ENCODE measurements around the gene ENTR1. TPM values are rescaled to one million over a fixed set of nuclear protein-coding genes. Genes with fewer than 3 reads are reported as not detected.

The ENTR1 gene
- total RNA-seq, 3 donors from 2014 or later: 27.8 to 47.6 (median 33.2) TPM

- DNase-seq (no peak), ATAC-seq (peak; percentile 3)
- H3K36me3 ChIP-seq (ENCODE audit: low read depth): no peaks in the 10 kb centered on the region
- intact Hi-C loops (cut with DNase I, micrococcal nuclease): no loop called here
- peaks cover 20% of the 10 kb centered on the region for H3K4me1 ChIP-seq (ENCODE audit: low read depth)
- TF ChIP-seq CTCF (IDR thresholded peaks at IDR 0.05): no peak
- no peaks in the 10 kb centered on the region for H3K9me3 ChIP-seq
- no peak overlapping the region for H3K4me3 ChIP-seq
Observed at GRCh38 chr9:136396219-136396515, 14.2 kb downstream of the ENTR1 start.

- Histone ChIP-seq H3K9me3 (no peaks in the 10 kb centered on the region), H3K4me3 (no peak overlapping the region), H3K4me1 (ENCODE audit: low read depth) (peaks cover 17% of the 10 kb centered on the region), H3K36me3 (ENCODE audit: low read depth) (no peaks in the 10 kb centered on the region)
- no peak for ATAC-seq
- intact Hi-C loops (cut with DNase I, micrococcal nuclease): no loop called here
- no peak for TF ChIP-seq CTCF (IDR thresholded peaks at IDR 0.05)
- no peak for DNase-seq
Observed at GRCh38 chr9:136395345-136396218, 14.8 kb downstream of the ENTR1 start.

GRCh38 chr9:136395020-136395340 is 15.4 kb downstream of the ENTR1 start:
- Histone ChIP-seq H3K9me3 (no peaks in the 10 kb centered on the region), H3K36me3 (ENCODE audit: low read depth) (no peaks in the 10 kb centered on the region), H3K4me3 (no peak overlapping the region), H3K4me1 (ENCODE audit: low read depth) (peaks cover 12% of the 10 kb centered on the region)
- DNase-seq (no peak), ATAC-seq (no peak)
- TF ChIP-seq CTCF (IDR thresholded peaks at IDR 0.05): no peak
- intact Hi-C loops (cut with DNase I, micrococcal nuclease): no loop called here

GRCh38 chr9:136394312-136395019 is 15.9 kb downstream of the ENTR1 start:
- DNase-seq: no peak
- intact Hi-C loops (cut with DNase I, micrococcal nuclease): no loop called here
- no peaks in the 10 kb centered on the region for H3K9me3 ChIP-seq
- no peaks in the 10 kb centered on the region for H3K36me3 ChIP-seq (ENCODE audit: low read depth)
- peaks cover 12% of the 10 kb centered on the region for H3K4me1 ChIP-seq (ENCODE audit: low read depth)
- no peak for ATAC-seq
- TF ChIP-seq CTCF (IDR thresholded peaks at IDR 0.05): no peak
- no peak overlapping the region for H3K4me3 ChIP-seq

- no peaks in the 10 kb centered on the region for H3K36me3 ChIP-seq (ENCODE audit: low read depth)
- ATAC-seq (no peak), DNase-seq (no peak)
- intact Hi-C loops (cut with DNase I, micrococcal nuclease): no loop called here
- H3K4me1 ChIP-seq (ENCODE audit: low read depth): peaks cover 8% of the 10 kb centered on the region
- no peaks in the 10 kb centered on the region for H3K9me3 ChIP-seq
- TF ChIP-seq CTCF (IDR thresholded peaks at IDR 0.05): no peak
- no peak overlapping the region for H3K4me3 ChIP-seq
Observed at GRCh38 chr9:136393531-136393930, 16.9 kb downstream of the ENTR1 start.
